Esophagus (tissue), 2 donors: ENCODE data around the gene UBA52. TPM values are rescaled to one million over a fixed set of nuclear protein-coding genes. Genes with fewer than 3 reads are reported as not detected.

Experiments
- H3K27ac ChIP-seq, 2 donors: one replicate each; pipeline ENCODE4 v1.5.1; 2013; ENCODE audit warnings: low read depth in 2 of 2, mild to moderate bottlenecking in 2 of 2, inconsistent platforms in 1 of 2, low read length in 1 of 2, moderate library complexity in 1 of 2
- H3K27me3 ChIP-seq, 2 donors: one replicate each; pipeline ENCODE4 v1.6.1; 2013; ENCODE audit warnings: low read length in 2 of 2, control low read depth in 1 of 2, mild to moderate bottlenecking in 1 of 2; ENCODE audit not compliant: insufficient read depth in 2 of 2, control insufficient read depth in 1 of 2
- H3K36me3 ChIP-seq, 2 donors: one replicate each; pipeline ENCODE4 v1.6.1; 2013; ENCODE audit warnings: low read length in 1 of 2; ENCODE audit not compliant: control insufficient read depth in 2 of 2, insufficient read depth in 2 of 2
- H3K4me1 ChIP-seq, 2 donors: one replicate each; pipeline ENCODE4 v1.6.1; 2013; ENCODE audit warnings: low read length in 1 of 2; ENCODE audit not compliant: control insufficient read depth in 2 of 2, insufficient read depth in 2 of 2
- H3K4me3 ChIP-seq, 2 donors: one replicate each; pipeline ENCODE4 v1.5.1; 2013; ENCODE audit warnings: low read length in 2 of 2, mild to moderate bottlenecking in 2 of 2, low read depth in 1 of 2, moderate library complexity in 1 of 2
- H3K9me3 ChIP-seq, 2 donors: one replicate each; pipeline ENCODE4 v1.6.1; 2013; ENCODE audit warnings: mild to moderate bottlenecking in 2 of 2, low read depth in 1 of 2, low read length in 1 of 2, moderate library complexity in 1 of 2; ENCODE audit not compliant: control insufficient read depth in 2 of 2, insufficient read depth in 1 of 2
- WGBS, 2 donors: extraction: QIAGEN DNeasy Blood & Tissue Kit; methylation state at CpG; one replicate each; pipeline ENCODE4 v1.1.7; 2013; 5-methylcytosine and 5-hydroxymethylcytosine counted together
- polyA plus RNA-seq, 2 donors: library from polyadenylated mRNA; stranded (reverse); fragments of 200-250 nt; gene quantifications; one replicate each; pipeline ENCODE4 v1.2.3, GENCODE V29; 2013
- donor health status: healthy with polysubstance abuse.
- donor health status: Bipolar disorder and iron deficiency.

UBA52 gene
- polyA plus RNA-seq, 2 donors, result 709 to 1,325 TPM

DNA sequence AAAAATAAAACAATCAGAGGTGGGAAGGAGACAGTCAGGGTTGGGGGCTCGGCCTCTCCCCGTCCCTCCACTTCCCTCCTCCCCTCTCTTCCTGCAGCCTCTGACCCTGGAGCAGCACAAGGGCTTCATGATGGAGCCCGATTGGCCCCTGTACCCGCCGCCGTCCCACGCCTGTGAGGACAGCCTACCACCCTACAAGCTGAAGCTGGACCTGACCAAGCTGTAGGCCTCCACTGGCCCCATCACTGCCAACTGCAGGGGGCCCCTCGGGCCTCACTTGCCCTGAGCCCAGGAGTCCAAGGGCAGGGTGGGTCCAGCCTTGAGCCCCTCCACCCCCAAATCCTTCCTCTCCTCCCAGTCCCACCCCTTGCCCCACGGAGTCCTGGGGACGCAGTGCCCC is 48.7 kb downstream of the UBA52 start:
- WGBS, 2 donors, result 89 to 90% methylated on average over 9 to 10 of the region's 10 CpGs
- H3K4me1 ChIP-seq, result no peaks in the 10 kb centered on the region
- peaks cover 0 to 3% of the 10 kb centered on the region in 2 donors for H3K27me3 ChIP-seq
- no peak overlapping the region for H3K4me3 ChIP-seq
- H3K36me3 ChIP-seq, result no peaks in the 10 kb centered on the region
- peaks cover 0 to 4% of the 10 kb centered on the region in 2 donors for H3K9me3 ChIP-seq
- H3K27ac ChIP-seq, result no peak overlapping the region

DNA sequence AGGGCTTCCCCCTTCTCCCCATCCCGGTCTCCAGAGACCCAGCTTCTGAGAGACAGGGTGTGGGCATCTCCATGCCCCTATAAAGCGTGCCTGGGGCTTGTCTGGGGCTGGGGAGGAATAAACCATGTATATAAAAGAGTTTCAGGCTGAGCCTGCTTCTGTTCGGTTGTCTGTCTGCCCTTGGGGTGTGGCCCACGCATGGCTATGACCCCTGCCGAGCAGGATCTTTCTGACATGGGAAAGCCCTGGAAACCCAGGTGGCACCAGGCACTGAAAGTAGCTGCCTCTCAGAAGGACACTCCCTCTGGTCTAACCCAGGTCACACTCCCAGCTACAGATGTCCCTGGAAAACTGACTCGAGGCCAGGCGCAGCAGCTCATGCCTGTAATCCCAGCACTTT is 49.2 kb downstream of the UBA52 start:
- H3K9me3 ChIP-seq, result peaks cover 0 to 4% of the 10 kb centered on the region in 2 donors
- no peaks in the 10 kb centered on the region for H3K36me3 ChIP-seq
- H3K27ac ChIP-seq, result no peak overlapping the region
- peaks cover 0 to 3% of the 10 kb centered on the region in 2 donors for H3K27me3 ChIP-seq
- no peaks in the 10 kb centered on the region for H3K4me1 ChIP-seq
- H3K4me3 ChIP-seq, result no peak overlapping the region
- 74 to 79% methylated on average over 7 of the region's 7 CpGs for whole genome bisulfite sequencing, 2 donors

DNA sequence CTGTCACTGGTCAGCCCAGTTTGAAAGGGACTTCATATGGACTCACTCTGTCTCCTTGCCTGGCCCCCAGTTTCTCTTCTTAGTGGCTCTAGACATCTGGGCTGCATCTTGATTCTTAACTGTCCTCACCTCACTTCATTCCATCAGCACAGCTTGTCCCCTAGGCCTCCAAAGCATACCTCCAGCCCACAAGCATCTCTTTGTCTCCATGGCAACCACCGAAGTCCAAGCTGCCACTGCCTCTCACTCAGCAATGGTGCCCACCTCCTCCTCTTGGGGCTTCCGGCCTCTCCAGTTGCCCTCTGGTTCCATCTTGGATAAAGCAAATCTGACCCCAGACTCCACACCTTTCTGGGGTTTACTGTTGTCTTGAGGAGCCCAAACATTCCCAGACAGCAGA is 55.2 kb downstream of the UBA52 start:
- Histone ChIP-seq H3K27ac (no peak overlapping the region), H3K36me3 (no peaks in the 10 kb centered on the region), H3K4me1 (peaks cover 0 to 5% of the 10 kb centered on the region in 2 donors), H3K9me3 (no peaks in the 10 kb centered on the region), H3K4me3 (no peak overlapping the region), H3K27me3 (no peaks in the 10 kb centered on the region)
- WGBS, 2 donors, result 73% methylated on average over 2 of the region's 2 CpGs

Other genes with a start within 250 kb of the UBA52 start
- gene LSM4, start 248.8 kb upstream of the UBA52 start, polyA plus RNA-seq, result 100 to 1,000 TPM in 1 of 2 donors, 10 to 100 TPM in 1; 96.9 to 113 TPM
- gene PGPEP1, start 231.3 kb upstream of the UBA52 start, polyA plus RNA-seq, result 1 to 10 TPM; 1.8 to 1.9 TPM
- gene GDF15, start 185.7 kb upstream of the UBA52 start, polyA plus RNA-seq, result 1 to 10 TPM in 1 of 2 donors, under 1 TPM in 1; 0.24 to 2.8 TPM
- gene LRRC25, start 174.2 kb upstream of the UBA52 start, polyA plus RNA-seq, result under 1 TPM; 0.55 to 0.66 TPM
- 10 to 100 TPM; 25.4 to 25.9 TPM for gene SSBP4, start 152.5 kb upstream of the UBA52 start, polyA plus RNA-seq
- 10 to 100 TPM; 17.5 to 42.7 TPM for gene ISYNA1, start 133.7 kb upstream of the UBA52 start, polyA plus RNA-seq
- 1 to 10 TPM; 7.1 to 9.1 TPM for gene ELL, start 49.8 kb upstream of the UBA52 start, polyA plus RNA-seq
- gene FKBP8, start 28.3 kb upstream of the UBA52 start, polyA plus RNA-seq, result 100 to 1,000 TPM; 175 to 269 TPM
- 10 to 100 TPM; 43.7 to 68.1 TPM for gene KXD1, start 14.0 kb upstream of the UBA52 start, polyA plus RNA-seq
- 10 to 100 TPM; 48.4 to 59.0 TPM for gene REX1BD, start 16.9 kb downstream of the UBA52 start, polyA plus RNA-seq
- gene CRLF1, start 34.9 kb downstream of the UBA52 start, polyA plus RNA-seq, result 10 to 100 TPM in 1 of 2 donors, 1 to 10 TPM in 1; 2.8 to 11.1 TPM
- gene TMEM59L, start 41.0 kb downstream of the UBA52 start, polyA plus RNA-seq, result under 1 TPM; 0.41 to 0.71 TPM
- 1 to 10 TPM; 1.8 to 2.0 TPM for gene KLHL26, start 65.2 kb downstream of the UBA52 start, polyA plus RNA-seq
- 1 to 10 TPM; 2.1 to 4.0 TPM for gene CRTC1, start 111.8 kb downstream of the UBA52 start, polyA plus RNA-seq
- gene COMP, start 219.4 kb downstream of the UBA52 start, polyA plus RNA-seq, result 1 to 10 TPM in 1 of 2 donors, under 1 TPM in 1; 0.71 to 4.0 TPM